HG02884 (cell line): ENCODE data around the gene ACBD6.

Source experiments
- ATAC-seq: cut with Tn5 transposase; IDR thresholded peaks from one replicate; pipeline ENCODE4 v1.9.1; 2021; ENCODE audit warnings: mild to moderate bottlenecking, moderate library complexity; ENCODE audit not compliant: unreplicated experiment

The ACBD6 gene

DNA sequence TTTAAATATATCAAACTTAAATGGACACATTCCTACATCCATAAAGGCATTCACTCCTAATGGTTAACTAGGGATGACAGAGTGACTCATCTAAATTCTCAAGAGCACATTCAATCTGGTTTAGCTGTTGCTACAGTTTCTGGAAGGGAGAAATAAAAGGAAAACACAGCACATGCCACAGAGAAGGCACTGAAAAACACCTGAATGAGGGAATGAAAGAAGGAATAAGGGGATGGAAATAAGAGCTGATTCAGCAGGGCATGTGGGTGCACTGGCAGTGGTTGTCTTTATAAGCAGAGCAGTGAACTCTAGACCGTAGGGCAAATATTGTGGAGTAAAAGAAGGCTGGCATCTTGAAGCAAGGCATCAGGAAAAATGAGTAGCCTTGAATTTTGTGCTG, 193.0 kb downstream of the ACBD6 start:
- ATAC-seq: no peak

- no peak for ATAC-seq
Observed at GRCh38 chr1:180301135-180301742, 201.1 kb downstream of the ACBD6 start.

GRCh38 chr1:180299479-180300221, 202.7 kb downstream of the ACBD6 start:
- ATAC-seq: no peak

DNA sequence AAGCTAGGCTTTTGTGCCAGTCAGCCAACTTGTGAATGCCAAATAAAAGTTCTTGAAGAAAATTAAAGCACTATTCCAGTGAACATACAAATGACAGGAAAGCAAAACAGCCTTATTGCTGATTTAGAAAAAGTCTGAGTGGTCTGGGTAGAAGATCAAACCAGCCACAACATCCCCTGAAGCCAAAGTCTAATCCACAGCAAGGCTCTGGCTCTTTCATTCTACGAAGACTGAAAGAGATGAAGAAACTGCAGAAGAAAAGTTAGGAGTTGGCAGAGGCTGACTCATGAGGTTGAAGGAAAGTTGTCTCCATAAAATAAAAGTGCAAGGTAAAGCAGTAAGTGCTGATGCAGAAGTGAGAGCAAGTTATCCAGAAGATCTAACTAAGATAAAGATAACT, 206.4 kb downstream of the ACBD6 start:
- ATAC-seq: no peak

GRCh38 chr1:180294711-180295110, 207.7 kb downstream of the ACBD6 start:
- no peak for ATAC-seq

DNA sequence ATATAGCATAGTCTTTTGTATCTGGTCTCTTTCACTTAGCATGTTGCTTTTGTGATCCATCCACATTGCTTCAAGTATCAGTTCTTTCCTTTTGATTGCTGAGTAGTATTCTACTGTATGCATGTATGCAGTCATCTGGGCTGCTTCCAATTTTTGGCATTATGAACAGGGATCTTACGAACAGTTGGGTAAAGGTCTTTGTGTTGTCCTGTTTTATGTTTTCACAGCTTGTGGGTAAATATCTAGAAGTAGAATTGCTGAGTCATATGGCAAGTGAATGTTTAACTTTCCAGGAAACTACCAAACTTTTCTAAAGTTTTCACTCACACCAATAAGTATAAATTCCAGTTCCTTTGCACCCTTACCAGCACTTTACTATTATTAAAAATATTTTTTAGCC, 211.4 kb downstream of the ACBD6 start:
- no peak for ATAC-seq

DNA sequence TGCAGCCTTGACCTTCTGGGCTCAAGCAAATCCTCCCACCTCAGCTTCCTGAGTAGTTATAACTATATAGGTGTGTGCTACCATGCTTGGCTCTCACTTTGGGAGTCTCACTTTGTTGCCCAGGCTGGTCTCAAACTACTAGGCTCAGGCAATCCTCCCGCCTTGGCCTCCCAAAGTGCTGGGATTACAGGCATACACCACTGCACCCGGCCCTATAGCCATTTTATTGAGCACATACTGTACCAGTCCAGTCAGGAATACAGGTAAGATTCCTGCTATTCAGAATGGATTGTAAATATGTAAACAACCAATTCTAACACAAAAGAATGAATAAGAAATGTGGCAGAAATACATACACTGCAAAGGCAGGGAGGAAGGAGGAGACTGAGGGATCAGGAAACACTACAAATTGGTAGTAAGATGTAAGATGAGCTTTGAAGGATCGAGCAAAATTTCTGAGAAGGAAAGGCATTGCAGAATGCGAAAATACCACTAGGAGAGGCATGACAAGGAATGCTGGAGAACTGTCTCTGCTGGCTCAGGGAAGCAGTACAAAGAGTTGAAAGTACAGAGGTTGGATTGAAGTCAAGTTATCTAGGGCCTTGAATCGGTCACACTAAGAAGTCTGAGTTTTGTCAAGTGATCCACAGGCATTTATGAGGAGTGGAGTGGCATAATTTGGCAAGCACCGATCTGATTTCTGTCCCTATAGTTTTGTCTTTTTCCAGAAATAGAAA, 211.9 kb downstream of the ACBD6 start:
- no peak for ATAC-seq

DNA sequence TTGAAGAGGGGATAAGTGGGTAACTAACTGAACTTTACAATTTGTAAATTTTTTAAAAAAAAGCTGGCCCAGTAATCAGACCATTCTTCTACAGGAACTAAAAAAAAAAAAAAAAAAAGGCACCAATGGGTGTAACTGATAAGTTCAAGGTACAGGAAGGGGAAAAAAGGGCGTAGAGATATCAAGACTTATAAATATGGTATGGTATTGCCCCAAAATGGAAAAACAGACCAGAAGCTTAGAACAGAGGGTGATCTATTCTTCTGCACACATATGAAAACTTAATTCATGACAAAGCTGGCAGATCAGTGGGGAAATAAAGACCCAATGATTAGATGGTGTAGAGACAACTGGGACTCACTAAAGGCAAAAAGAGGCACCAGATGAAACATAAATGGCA, 213.4 kb downstream of the ACBD6 start:
- ATAC-seq: no peak

- no peak for ATAC-seq
Observed at GRCh38 chr1:180287988-180288705, 214.2 kb downstream of the ACBD6 start.

GRCh38 chr1:180286417-180286816, 216.0 kb downstream of the ACBD6 start:
- ATAC-seq: no peak

DNA sequence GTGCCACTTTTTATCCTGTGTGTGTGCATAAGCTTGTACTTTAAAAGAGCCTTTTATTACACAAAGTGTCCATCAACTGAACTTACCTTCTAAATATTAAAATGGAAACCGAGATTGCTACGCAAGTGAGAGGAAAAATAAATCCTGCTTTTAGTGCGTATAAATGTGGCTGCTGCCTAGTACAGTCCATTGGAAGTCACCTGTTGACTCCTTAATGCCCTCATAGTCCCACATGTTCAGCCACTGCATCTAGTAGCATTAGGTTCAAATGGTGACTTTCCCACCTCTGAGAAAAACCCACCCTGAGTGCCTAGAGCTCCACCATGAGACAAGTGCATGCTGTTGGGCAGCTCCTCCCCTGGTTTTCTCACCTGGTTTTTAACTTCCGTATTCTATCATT, 219.3 kb downstream of the ACBD6 start:
- ATAC-seq: no peak

- no peak for ATAC-seq
Observed at GRCh38 chr1:180282401-180283044, 219.9 kb downstream of the ACBD6 start.

DNA sequence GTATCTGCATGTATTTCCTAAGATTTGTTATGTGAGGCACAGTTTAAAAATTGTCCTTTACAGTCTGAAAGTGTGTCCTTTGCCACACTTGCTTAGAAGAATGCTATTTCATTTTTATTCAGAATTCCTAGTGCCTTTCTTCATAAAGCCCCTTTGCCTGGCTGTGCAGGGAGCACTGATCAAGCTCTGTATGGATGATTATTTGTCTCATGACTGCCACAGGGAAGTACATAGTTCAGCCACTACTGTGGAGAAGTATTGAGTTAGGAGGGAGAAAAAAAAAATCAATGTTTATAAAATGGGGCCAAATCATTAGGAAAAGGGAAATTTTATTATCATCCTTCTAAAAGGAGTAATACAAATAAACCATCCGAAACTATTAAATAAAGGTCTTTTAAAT, 220.9 kb downstream of the ACBD6 start:
- ATAC-seq: no peak

GRCh38 chr1:180280617-180281016, 221.8 kb downstream of the ACBD6 start:
- no peak for ATAC-seq

- ATAC-seq: no peak
Observed at GRCh38 chr1:180279651-180280050, 222.7 kb downstream of the ACBD6 start.

GRCh38 chr1:180278596-180279395, 223.6 kb downstream of the ACBD6 start:
- ATAC-seq: no peak

- ATAC-seq: no peak
Observed at GRCh38 chr1:180278194-180278515, 224.2 kb downstream of the ACBD6 start.

- no peak for ATAC-seq
Observed at GRCh38 chr1:180277476-180278193, 224.7 kb downstream of the ACBD6 start.

DNA sequence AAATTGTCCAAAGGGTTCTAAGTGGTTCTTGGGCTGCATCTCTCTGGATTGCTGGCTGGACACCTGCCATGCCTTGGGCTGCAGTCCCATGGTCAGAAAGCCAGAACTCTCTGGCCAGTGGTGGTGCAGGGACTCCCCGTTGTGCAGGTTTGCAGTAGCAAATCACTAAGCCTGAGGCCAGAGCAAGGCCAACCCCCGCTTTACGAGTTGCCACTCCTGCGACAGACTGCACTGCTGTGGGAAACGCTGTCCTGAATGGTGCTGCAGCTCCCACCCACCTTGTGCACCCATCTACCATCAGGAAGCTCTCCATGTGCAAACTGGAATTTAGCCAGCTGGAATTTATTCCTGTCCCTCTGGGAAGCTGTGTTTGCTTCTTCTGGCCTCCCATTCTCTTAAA, 226.7 kb downstream of the ACBD6 start:
- no peak for ATAC-seq

DNA sequence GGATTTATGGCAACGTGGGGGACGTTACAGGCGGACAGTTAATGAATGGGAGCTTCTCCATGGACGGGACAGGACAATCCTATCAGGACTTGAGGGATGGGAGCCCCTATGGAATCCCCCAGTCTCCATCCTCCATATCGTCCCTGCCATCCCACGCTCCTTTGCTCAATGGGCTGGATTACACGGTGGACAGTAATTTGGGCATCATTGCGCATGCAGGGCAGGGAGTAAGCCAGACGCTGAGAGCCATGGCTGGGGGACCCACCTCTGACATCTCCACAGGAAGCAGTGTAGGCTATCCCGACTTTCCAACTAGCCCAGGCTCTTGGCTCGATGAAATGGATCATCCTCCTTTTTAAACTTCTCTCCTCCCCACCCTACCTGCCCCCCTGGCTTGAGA, 228.2 kb downstream of the ACBD6 start:
- ATAC-seq: no peak
